Measurements from ENCODE around the gene WDR38.

DNA sequence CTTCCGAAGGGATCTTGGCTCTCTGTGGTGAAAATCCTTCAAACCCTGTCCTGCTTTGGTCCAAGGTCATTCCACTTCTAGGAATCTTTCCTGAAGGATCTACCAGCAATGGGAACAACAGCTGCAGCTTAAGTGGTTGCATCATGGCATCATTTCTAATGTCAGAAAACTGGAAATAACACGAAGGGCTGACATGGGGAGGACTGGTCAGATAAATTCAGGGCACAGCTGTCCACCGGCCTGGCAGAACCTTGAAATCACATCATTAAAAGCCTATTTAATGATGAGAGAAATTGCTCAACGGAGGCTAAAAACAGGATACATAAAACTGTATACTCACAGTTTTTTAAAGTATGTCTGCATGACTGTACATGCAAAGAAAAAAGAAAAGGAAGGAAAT is 48.1 kb upstream of the WDR38 start:
- TF ChIP-seq, protein P1, sequence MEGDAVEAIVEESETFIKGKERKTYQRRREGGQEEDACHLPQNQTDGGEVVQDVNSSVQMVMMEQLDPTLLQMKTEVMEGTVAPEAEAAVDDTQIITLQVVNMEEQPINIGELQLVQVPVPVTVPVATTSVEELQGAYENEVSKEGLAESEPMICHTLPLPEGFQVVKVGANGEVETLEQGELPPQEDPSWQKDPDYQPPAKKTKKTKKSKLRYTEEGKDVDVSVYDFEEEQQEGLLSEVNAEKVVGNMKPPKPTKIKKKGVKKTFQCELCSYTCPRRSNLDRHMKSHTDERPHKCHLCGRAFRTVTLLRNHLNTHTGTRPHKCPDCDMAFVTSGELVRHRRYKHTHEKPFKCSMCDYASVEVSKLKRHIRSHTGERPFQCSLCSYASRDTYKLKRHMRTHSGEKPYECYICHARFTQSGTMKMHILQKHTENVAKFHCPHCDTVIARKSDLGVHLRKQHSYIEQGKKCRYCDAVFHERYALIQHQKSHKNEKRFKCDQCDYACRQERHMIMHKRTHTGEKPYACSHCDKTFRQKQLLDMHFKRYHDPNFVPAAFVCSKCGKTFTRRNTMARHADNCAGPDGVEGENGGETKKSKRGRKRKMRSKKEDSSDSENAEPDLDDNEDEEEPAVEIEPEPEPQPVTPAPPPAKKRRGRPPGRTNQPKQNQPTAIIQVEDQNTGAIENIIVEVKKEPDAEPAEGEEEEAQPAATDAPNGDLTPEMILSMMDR (IDR thresholded peaks at IDR 0.05; ENCODE audit: low read depth, low read length, poor library complexity, severe bottlenecking) = no peak
- no peak for TF ChIP-seq EZH2phosphoT487 (IDR thresholded peaks at IDR 0.05; ENCODE audit: borderline replicate concordance, low read length)
